SU-DHL-6 (cell line): ENCODE measurements around the gene FAM53B.
A peak's percentile ranks its signal among the peaks of the same experiment; 100 is the strongest.

Experiments used
- H2AFZ ChIP-seq: fragments of 200-600 bp; sonication (generic); 2 replicates; pipeline ENCODE4 v1.6.1; 2014; ENCODE audit warnings: low read depth, mild to moderate bottlenecking, moderate library complexity, mixed read lengths, antibody characterized with exemption, low read length; ENCODE audit not compliant: severe bottlenecking
- H3F3A ChIP-seq: fragments of 200-600 bp; shearing (Covaris generic); 2 replicates; pipeline ENCODE4 v1.6.0; 2016; ENCODE audit warnings: antibody characterized with exemption, mild to moderate bottlenecking; ENCODE audit not compliant: insufficient read depth
- H3K27ac ChIP-seq: fragments of 200-600 bp; sonication (generic); 2 replicates; pipeline ENCODE4 v1.5.1; 2016; ENCODE audit warnings: low read depth, mild to moderate bottlenecking, low read length, moderate library complexity, mixed read lengths
- H3K27me3 ChIP-seq: fragments of 200-600 bp; sonication (generic), shearing (Covaris generic); 2 replicates; pipeline ENCODE4 v1.6.0; 2014; ENCODE audit warnings: mild to moderate bottlenecking, low read length
- H3K36me3 ChIP-seq: fragments of 200-600 bp; sonication (generic); 2 replicates; pipeline ENCODE4 v1.6.1; 2014; ENCODE audit warnings: mild to moderate bottlenecking, low read length, mixed read lengths
- H3K4me2 ChIP-seq: fragments of 300-600, 200-600 bp; shearing (Covaris generic), sonication (generic); 2 replicates; pipeline ENCODE4 v1.6.0; 2014; ENCODE audit warnings: low read length, low read depth, mild to moderate bottlenecking; ENCODE audit not compliant: poor library complexity, severe bottlenecking
- H3K4me3 ChIP-seq: fragments of 200-600 bp; sonication (generic); 2 replicates; pipeline ENCODE4 v1.5.1; 2014; ENCODE audit warnings: antibody characterized with exemption, low read length, mild to moderate bottlenecking, mixed read lengths; ENCODE audit not compliant: insufficient read depth, poor library complexity, severe bottlenecking
- H3K79me2 ChIP-seq: fragments of 200-600 bp; sonication (generic); 2 replicates; pipeline ENCODE4 v1.6.1; 2014; ENCODE audit warnings: mild to moderate bottlenecking, low read length, moderate library complexity; ENCODE audit not compliant: insufficient read depth
- H3K9ac ChIP-seq: fragments of 200-600 bp; sonication (generic); 2 replicates; pipeline ENCODE4 v1.7.0; 2014; ENCODE audit warnings: mild to moderate bottlenecking, low read length
- H3K9me2 ChIP-seq: fragments of 200-600 bp; sonication (generic); replicated peaks from 2 replicates; pipeline ENCODE4 v1.6.1; 2014; ENCODE audit warnings: low read length; ENCODE audit not compliant: insufficient read depth
- H3K9me3 ChIP-seq: fragments of 200-600 bp; sonication (generic); 2 replicates; pipeline ENCODE4 v1.6.1; 2014; ENCODE audit warnings: low read length, mixed read lengths; ENCODE audit not compliant: insufficient read depth
- H4K20me1 ChIP-seq: fragments of 200-600 bp; sonication (generic); 2 replicates; pipeline ENCODE4 v1.6.1; 2014; ENCODE audit warnings: low read depth, mild to moderate bottlenecking, antibody characterized with exemption, low read length, moderate library complexity, mixed read lengths
- CTCF ChIP-seq: fragments of 200-600 bp; sonication (generic); IDR thresholded peaks from one replicate; pipeline ENCODE4 v1.5.1; 2017; ENCODE audit warnings: antibody characterized with exemption, mild to moderate bottlenecking, low read length, moderate library complexity; ENCODE audit not compliant: insufficient read depth, poor library complexity, severe bottlenecking
- EZH2phosphoT487 ChIP-seq: fragments of 200-600 bp; sonication (generic), shearing (Covaris generic); conservative IDR thresholded peaks from 2 replicates; pipeline ENCODE4 v1.6.1; 2018; ENCODE audit warnings: mild to moderate bottlenecking, antibody characterized with exemption, low read length, moderate library complexity, mixed read lengths

The FAM53B gene

GRCh38 chr10:124609698-124610097 is 134.5 kb downstream of the FAM53B start:
- no peak overlapping the region for H3K4me3 ChIP-seq
- no peak overlapping the region for H3K4me2 ChIP-seq
- no peaks in the 10 kb centered on the region for H3K9me2 ChIP-seq
- no peak overlapping the region for H2AFZ ChIP-seq
- peaks cover 65% of the 10 kb centered on the region for H3F3A ChIP-seq
- no peaks in the 10 kb centered on the region for H4K20me1 ChIP-seq
- no peak for TF ChIP-seq CTCF
- H3K27me3 ChIP-seq, result no peaks in the 10 kb centered on the region
- H3K79me2 ChIP-seq, result no peaks in the 10 kb centered on the region
- peak overlapping the region; percentile 99; the same call in 1 of the 2 replicates for H3K27ac ChIP-seq
- no peaks in the 10 kb centered on the region for H3K9me3 ChIP-seq
- no peak overlapping the region for H3K9ac ChIP-seq
- no peaks in the 10 kb centered on the region for H3K36me3 ChIP-seq

GRCh38 chr10:124608093-124608721 is 136.0 kb downstream of the FAM53B start:
- Histone ChIP-seq H3K79me2 (no peaks in the 10 kb centered on the region), H3K9ac (peak overlapping the region; percentile 85), H3K9me2 (no peaks in the 10 kb centered on the region), H3K4me2 (peak overlapping the region; percentile 6), H3K27me3 (no peaks in the 10 kb centered on the region), H3K4me3 (no peak overlapping the region), H4K20me1 (no peaks in the 10 kb centered on the region), H3K9me3 (no peaks in the 10 kb centered on the region), H3F3A (peaks cover 68% of the 10 kb centered on the region), H3K27ac (peak overlapping the region; percentile 99), H2AFZ (no peak overlapping the region), H3K36me3 (no peaks in the 10 kb centered on the region)
- TF ChIP-seq CTCF (no peak), EZH2phosphoT487 (no peak)

GRCh38 chr10:124607693-124608092 is 136.5 kb downstream of the FAM53B start:
- Histone ChIP-seq H3K27me3 (no peaks in the 10 kb centered on the region), H3K9ac (peak overlapping the region; percentile 85; the same call in 1 of the 2 replicates), H3K27ac (peak overlapping the region; percentile 99), H3K4me3 (no peak overlapping the region), H2AFZ (no peak overlapping the region), H3K9me3 (no peaks in the 10 kb centered on the region), H3F3A (peaks cover 68% of the 10 kb centered on the region), H3K4me2 (peak overlapping the region; percentile 65), H3K9me2 (no peaks in the 10 kb centered on the region), H4K20me1 (no peaks in the 10 kb centered on the region), H3K79me2 (no peaks in the 10 kb centered on the region), H3K36me3 (no peaks in the 10 kb centered on the region)
- TF ChIP-seq EZH2phosphoT487, result no peak
- no peak for TF ChIP-seq CTCF
